A549 (cell line): Measurements from ENCODE around the gene KRT79. TPM values are rescaled to one million over a fixed set of nuclear protein-coding genes. Genes with fewer than 3 reads are reported as not detected.

Experiments
- ATAC-seq, 2 experiments: fragments of 200-7000 bp in 1 of 2; fragments of >200 bp in 1 of 2; cut with Nextera tagmentation in 1 of 2; cut with Tn5 transposase in 1 of 2; 3 replicates each; pipeline versions ENCODE4 v1.8.0 to v1.9.1; 2018 to 2020; ENCODE audit warnings: mild to moderate bottlenecking in 1 of 2, moderate library complexity in 1 of 2
- CTCF ChIA-PET: fragments of 300-600 bp; sonication (Branson Sonifier 250); formaldehyde crosslinking; extraction: SDS; loops from one replicate; lab custom pipeline; 2021; ENCODE audit warnings: antibody characterized with exemption, inconsistent platforms; lab: Yijun Ruan, JAX
- POLR2A ChIA-PET: fragments of 350-600 bp; formaldehyde crosslinking; extraction: SDS; loops from one replicate; lab custom pipeline; 2021; ENCODE audit warnings: antibody characterized with exemption, inconsistent platforms; lab: Yijun Ruan, JAX
- DNase-seq, 2 experiments: peaks; one replicate each; pipeline versions ENCODE4 v3.0.0 to v3.0.0-alpha.2; 2011 to 2016; ENCODE audit warnings: low read depth in 1 of 2, low spot score in 1 of 2
- FAIRE-seq: peaks from 2 replicates; lab custom pipeline; 2011; peaks lifted over from hg19 to GRCh38; lab: Jason Lieb, UNC
- H3K27ac ChIP-seq, 2 experiments: fragments of >200 bp; sonication (Bioruptor Twin); formaldehyde crosslinking; 3 replicates each; pipeline ENCODE4 v1.5.1; 2016 to 2017
- H3K4me1 ChIP-seq: fragments of >200 bp; sonication (Bioruptor Twin); formaldehyde crosslinking; 3 replicates; pipeline ENCODE4 v1.6.1; 2016
- H3K4me2 ChIP-seq: fragments of >200 bp; sonication (Bioruptor Twin); formaldehyde crosslinking; 3 replicates; pipeline ENCODE4 v1.6.1; 2016
- H3K4me3 ChIP-seq: fragments of >200 bp; sonication (Bioruptor Twin); formaldehyde crosslinking; 3 replicates; pipeline ENCODE4 v1.5.1; 2016
- H3K9me3 ChIP-seq: fragments of >200 bp; sonication (Bioruptor Twin); formaldehyde crosslinking; 3 replicates; pipeline ENCODE4 v1.6.1; 2016
- BHLHE40 ChIP-seq: IDR thresholded peaks from 2 replicates; pipeline ENCODE4 v1.6.1; 2012; ENCODE audit warnings: low read depth, low read length, inconsistent platforms
- CBX8 ChIP-seq: fragments of 200-600 bp; sonication (generic); IDR thresholded peaks from 2 replicates; pipeline ENCODE4 v1.6.1; 2016
- EHF ChIP-seq: fragments of 250-450 bp; sonication (Bioruptor Pico); IDR thresholded peaks from 2 replicates; pipeline ENCODE4 v1.5.0; 2020; ENCODE audit warnings: mild to moderate bottlenecking
- EHMT2 ChIP-seq: fragments of 200-600 bp; sonication (generic); IDR thresholded peaks from 2 replicates; pipeline ENCODE4 v1.6.1; 2016; ENCODE audit warnings: antibody characterized with exemption, low read depth, mild to moderate bottlenecking, moderate library complexity
- EP300 ChIP-seq, 2 experiments: fragments of >200 bp; sonication (Bioruptor Twin); formaldehyde crosslinking; IDR thresholded peaks; 2 replicates in 1 of 2; 3 replicates in 1 of 2; pipeline ENCODE4 v1.6.1; 2016 to 2017
- FOSB ChIP-seq: fragments of 250-450 bp; sonication (Bioruptor Pico); IDR thresholded peaks from 2 replicates; pipeline ENCODE4 v1.5.0; 2020; ENCODE audit warnings: mild to moderate bottlenecking, moderate library complexity
- FOSL2 ChIP-seq, 2 experiments: fragments of 450-650 bp in 1 of 2; fragments of >200 bp in 1 of 2; sonication (Bioruptor Twin) in 1 of 2; formaldehyde crosslinking; IDR thresholded peaks; 2 replicates each; pipeline versions ENCODE4 v1.5.0 to v1.6.1; 2016 to 2020; ENCODE audit warnings: mild to moderate bottlenecking in 1 of 2, moderate library complexity in 1 of 2
- FOXS1 ChIP-seq: fragments of 250-450 bp; sonication (Bioruptor Pico); IDR thresholded peaks from 2 replicates; pipeline ENCODE4 v1.5.0; 2020; ENCODE audit warnings: mild to moderate bottlenecking, moderate library complexity
- HEYL ChIP-seq: fragments of 250-450 bp; sonication (Bioruptor Pico); IDR thresholded peaks from 2 replicates; pipeline ENCODE4 v1.8.0; 2021; ENCODE audit warnings: mild to moderate bottlenecking, moderate library complexity
- HMGXB4 ChIP-seq: fragments of 250-450 bp; sonication (Bioruptor Pico); IDR thresholded peaks from 2 replicates; pipeline ENCODE4 v1.5.0; 2021; ENCODE audit warnings: mild to moderate bottlenecking, moderate library complexity, borderline replicate concordance
- HOXA7 ChIP-seq: fragments of 250-450 bp; sonication (Bioruptor Pico); IDR thresholded peaks from 2 replicates; pipeline ENCODE4 v1.5.0; 2020; ENCODE audit warnings: mild to moderate bottlenecking, moderate library complexity
- JUNB ChIP-seq: fragments of >200 bp; sonication (Bioruptor Twin); formaldehyde crosslinking; IDR thresholded peaks from 2 replicates; pipeline ENCODE4 v1.6.1; 2016
- MAZ ChIP-seq: fragments of 150-350 bp; IDR thresholded peaks from 2 replicates; pipeline ENCODE4 v1.6.1; 2014; ENCODE audit warnings: antibody characterized with exemption, low read depth, low read length, borderline replicate concordance
- NPAS2 ChIP-seq: fragments of 250-450 bp; sonication (Bioruptor Pico); IDR thresholded peaks from 2 replicates; pipeline ENCODE4 v1.8.0; 2022; ENCODE audit warnings: mild to moderate bottlenecking, moderate library complexity, borderline replicate concordance
- PBX3 ChIP-seq: IDR thresholded peaks from 2 replicates; pipeline ENCODE4 v1.6.1; 2012
- POLR2A ChIP-seq: IDR thresholded peaks from 2 replicates; pipeline ENCODE4 v1.6.1; 2012; ENCODE audit warnings: mild to moderate bottlenecking, low read length
- POLR2AphosphoS2 ChIP-seq: conservative IDR thresholded peaks from 2 replicates; pipeline ENCODE4 v1.6.1; 2012; ENCODE audit warnings: low read length, improper control_type of control experiment, inconsistent platforms
- RAD21 ChIP-seq, 2 experiments: fragments of >200 bp in 1 of 2; sonication (Bioruptor Twin) in 1 of 2; formaldehyde crosslinking in 1 of 2; IDR thresholded peaks in 1 of 2; conservative IDR thresholded peaks in 1 of 2; 2 replicates in 1 of 2; 3 replicates in 1 of 2; pipeline ENCODE4 v1.6.1; 2012 to 2018; ENCODE audit warnings: inconsistent platforms in 1 of 2
- RARB ChIP-seq: fragments of 250-450 bp; sonication (Bioruptor Pico); IDR thresholded peaks from 2 replicates; pipeline ENCODE4 v1.8.0; 2021; ENCODE audit warnings: mild to moderate bottlenecking, moderate library complexity
- RCOR1 ChIP-seq: fragments of 150-350 bp; IDR thresholded peaks from 2 replicates; pipeline ENCODE4 v1.6.1; 2014; ENCODE audit warnings: antibody characterized with exemption, low read length, low read depth
- RFX5 ChIP-seq: fragments of 450-650 bp; IDR thresholded peaks from 2 replicates; pipeline ENCODE4 v1.7.1; 2014; ENCODE audit warnings: antibody characterized with exemption, mild to moderate bottlenecking, moderate library complexity
- SMC3 ChIP-seq: fragments of >200 bp; sonication (Bioruptor Twin); formaldehyde crosslinking; IDR thresholded peaks from 3 replicates; pipeline ENCODE4 v1.6.1; 2018; ENCODE audit warnings: inconsistent platforms
- TFCP2L1 ChIP-seq: fragments of 250-450 bp; sonication (Bioruptor Pico); IDR thresholded peaks from 2 replicates; pipeline ENCODE4 v1.5.0; 2021; ENCODE audit warnings: mild to moderate bottlenecking
- TP53 ChIP-seq: fragments of 250-450 bp; sonication (Bioruptor Pico); IDR thresholded peaks from 2 replicates; pipeline ENCODE4 v1.5.0; 2021; ENCODE audit warnings: mild to moderate bottlenecking, moderate library complexity
- USF2 ChIP-seq: fragments of 450-650 bp; IDR thresholded peaks from 2 replicates; pipeline ENCODE4 v1.6.1; 2014; ENCODE audit warnings: antibody characterized with exemption
- ZFP36 ChIP-seq: fragments of 450-650 bp; IDR thresholded peaks from 2 replicates; pipeline ENCODE4 v1.6.1; 2014; ENCODE audit warnings: borderline replicate concordance; ENCODE audit not compliant: partially characterized antibody
- ZNF302 ChIP-seq: fragments of 250-450 bp; sonication (Bioruptor Pico); IDR thresholded peaks from 2 replicates; pipeline ENCODE4 v1.9.0; 2021; ENCODE audit warnings: inconsistent platforms, mild to moderate bottlenecking, moderate library complexity
- WGBS: methylation state at CpG from one replicate; pipeline ENCODE4 v1.1.6; 2017; ENCODE audit errors: missing lambda C conversion rate; 5-methylcytosine and 5-hydroxymethylcytosine counted together
- polyA plus RNA-seq, 4 experiments: library from polyadenylated mRNA; depleted of rRNA in 3 of 4; stranded (reverse); fragments of >200 nt; fragmentation: RNase III in 1 of 4; extraction: RNeasy Plus Mini Kit Qiagen cat#74134 plus additional on column Dnase treatment in 1 of 4; gene quantifications; 2 replicates in 3 of 4; 3 replicates in 1 of 4; pipeline ENCODE4 v1.2.3, GENCODE V29; 2011 to 2017
- TF ChIP-seq, protein P1 (sequence below): fragments of >200 bp; sonication (Bioruptor Twin); formaldehyde crosslinking; IDR thresholded peaks from 3 replicates; pipeline ENCODE4 v1.6.1; 2016
- TF ChIP-seq, protein P2 (sequence below): fragments of >200 bp; sonication (Bioruptor Twin); formaldehyde crosslinking; IDR thresholded peaks from 3 replicates; pipeline ENCODE4 v1.5.1; 2016

KRT79 gene
- polyA plus RNA-seq, 2 of the 4 experiments (the other 2 are of a cell fraction) = 0.05 TPM; not detected in 1

DNA sequence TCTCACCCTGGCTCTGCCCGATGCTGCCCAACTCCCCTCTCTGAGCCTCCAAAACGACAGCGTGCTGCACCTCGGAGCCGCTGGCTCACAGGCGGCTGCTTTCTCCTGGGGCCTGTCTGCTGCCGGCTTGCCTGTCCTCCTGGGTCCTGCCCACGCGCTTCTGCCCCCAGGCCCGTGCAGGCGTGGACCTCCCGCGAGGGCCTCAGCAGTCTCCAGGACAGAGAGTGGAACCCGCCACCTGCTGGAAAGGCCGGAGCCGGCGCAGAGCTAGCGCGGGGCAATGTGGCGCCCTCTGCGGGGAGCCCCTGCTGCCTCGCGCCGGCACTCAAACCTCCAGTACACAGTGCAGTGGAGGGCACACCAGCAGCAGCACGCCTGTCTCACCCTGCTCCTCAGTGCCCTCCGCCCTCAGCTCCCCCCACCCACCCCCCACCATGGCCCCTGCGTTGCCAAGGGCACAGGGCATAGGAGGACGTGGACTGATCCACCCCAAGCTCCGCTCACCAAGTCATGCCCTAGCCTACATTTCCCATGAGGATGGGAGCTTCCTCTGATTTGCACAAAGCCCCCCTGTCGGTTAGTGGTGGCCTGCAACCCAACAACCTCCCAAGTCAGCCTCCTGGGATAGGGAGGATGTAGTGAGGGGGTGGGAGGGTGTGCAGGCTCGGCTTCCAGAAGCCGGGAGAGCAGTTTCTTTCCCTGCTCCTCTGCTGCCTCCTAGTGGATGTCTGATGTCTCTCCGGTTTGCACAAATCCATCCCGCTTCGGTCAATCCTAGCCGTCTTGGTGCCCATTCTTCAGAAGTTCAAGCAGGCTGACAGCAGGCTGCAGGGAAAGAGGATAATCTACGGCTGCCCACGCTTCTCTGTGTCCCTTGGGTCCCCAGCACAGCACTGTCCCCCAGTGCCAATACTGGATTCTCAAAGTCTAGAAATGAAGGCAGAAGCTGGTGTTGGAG is 45.6 kb upstream of the KRT79 start (continued):
- TF ChIP-seq POLR2AphosphoS2 (no peak; the same call in 1 of the 2 replicates), FOXS1 (CRISPR knock-in tag) (no peak; the same call in 1 of the 2 replicates), USF2 (no peak), EHMT2 (no peak), EHF (CRISPR knock-in tag) (peak; percentile 94), HMGXB4 (CRISPR knock-in tag) (peak; percentile 93), MAZ (no peak), FOSL2 (IDR thresholded peaks at IDR 0.05) (no peak), FOSL2 (CRISPR knock-in tag; IDR thresholded peaks at IDR 0.05) (peak; percentile 41; the same call in 1 of the 2 replicates), SMC3 (peak; percentile 99), JUNB (no peak), ZNF302 (CRISPR knock-in tag) (peak; percentile 43; the same call in 1 of the 2 replicates), RAD21 (conservative IDR thresholded peaks at IDR 0.05 in 1 of 2, IDR thresholded peaks at IDR 0.05 in 1 of 2) (peak; percentile 90 to 99)
- TF ChIP-seq, protein P1, sequence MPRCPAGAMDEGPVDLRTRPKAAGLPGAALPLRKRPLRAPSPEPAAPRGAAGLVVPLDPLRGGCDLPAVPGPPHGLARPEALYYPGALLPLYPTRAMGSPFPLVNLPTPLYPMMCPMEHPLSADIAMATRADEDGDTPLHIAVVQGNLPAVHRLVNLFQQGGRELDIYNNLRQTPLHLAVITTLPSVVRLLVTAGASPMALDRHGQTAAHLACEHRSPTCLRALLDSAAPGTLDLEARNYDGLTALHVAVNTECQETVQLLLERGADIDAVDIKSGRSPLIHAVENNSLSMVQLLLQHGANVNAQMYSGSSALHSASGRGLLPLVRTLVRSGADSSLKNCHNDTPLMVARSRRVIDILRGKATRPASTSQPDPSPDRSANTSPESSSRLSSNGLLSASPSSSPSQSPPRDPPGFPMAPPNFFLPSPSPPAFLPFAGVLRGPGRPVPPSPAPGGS = 0 out of 3 replicates have a peak, but pooled peaks have one; percentile 22

DNA sequence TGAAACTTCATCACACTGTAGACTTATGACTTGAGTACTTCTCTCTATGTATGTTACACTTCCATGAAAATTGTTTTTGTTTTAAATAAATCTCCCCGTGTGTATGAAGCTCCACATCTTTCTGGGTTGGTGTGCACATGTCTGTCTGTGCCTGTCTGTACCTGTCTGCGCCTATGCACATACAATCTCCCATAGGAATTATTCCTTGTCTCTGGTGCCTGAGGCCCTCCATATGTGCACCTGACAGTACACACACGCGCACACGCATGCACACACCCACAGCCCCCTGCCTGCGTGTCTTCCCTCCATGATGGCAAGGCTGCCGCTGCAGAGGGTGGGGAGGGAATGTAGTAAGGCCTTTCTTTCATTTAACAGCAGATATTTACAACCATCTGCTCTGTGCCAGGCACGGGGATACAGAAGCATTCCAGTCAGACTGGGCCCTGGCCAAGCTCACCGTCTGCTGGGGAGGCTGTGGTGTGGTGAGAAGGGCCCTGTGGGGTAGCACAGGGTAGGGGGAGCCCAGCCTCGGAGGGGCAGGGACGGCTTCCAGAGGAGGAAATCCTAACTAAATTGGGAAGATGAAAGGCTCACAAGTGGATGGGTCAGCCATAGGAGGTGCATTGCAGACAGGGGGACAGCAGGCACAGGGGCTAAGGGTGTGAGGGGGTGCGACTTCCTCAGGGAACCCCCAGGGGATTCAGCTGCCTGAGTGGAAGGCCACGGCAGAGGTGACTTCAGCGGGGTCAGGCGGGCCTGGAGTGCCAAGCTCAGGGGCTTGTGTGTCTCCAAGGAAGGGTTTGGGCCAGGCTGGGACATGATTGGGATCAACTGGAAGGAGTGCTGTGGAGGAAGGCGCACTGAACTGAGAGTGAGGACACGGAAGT is 44.6 kb upstream of the KRT79 start:
- 76% methylated on average over 17 of the region's 17 CpGs for WGBS
- H3K4me1 ChIP-seq = peaks cover 61% of the 10 kb centered on the region
- FAIRE-seq (no peak), ATAC-seq (no peak), DNase-seq (no peak)
- ChIA-PET CTCF (interaction anchor here (0.7 to 25.7 kb wide), 93 partner anchors 10 to 875 kb away, joined by 3 to 1736 read pairs (median 7); partner anchors contain the start of genes ATG101, KRT3, KRT7 and KRT74), POLR2A (interaction anchor here (1.0 to 2.4 kb wide), 10 partner anchors 26 to 735 kb away, joined by 3 to 21 read pairs (median 6); partner anchors contain the start of gene KRT8)
- H3K4me2 ChIP-seq = peak overlapping the region; percentile 77
- no peaks in the 10 kb centered on the region for H3K9me3 ChIP-seq
- peak overlapping the region; percentile 94 to 97 for H3K27ac ChIP-seq
- no peak overlapping the region for H3K4me3 ChIP-seq
- TF ChIP-seq FOSB (CRISPR knock-in tag) (no peak), BHLHE40 (no peak), HEYL (CRISPR knock-in tag) (0 out of 2 replicates have a peak, but pooled peaks have one; percentile 12), NPAS2 (CRISPR knock-in tag) (no peak), EP300 (IDR thresholded peaks at IDR 0.05) (no peak), MAZ (no peak), ZFP36 (no peak), RARB (CRISPR knock-in tag) (0 out of 2 replicates have a peak, but pooled peaks have one; percentile 36), HOXA7 (CRISPR knock-in tag) (no peak), TP53 (CRISPR knock-in tag) (no peak), EHF (CRISPR knock-in tag) (0 out of 2 replicates have a peak, but pooled peaks have one; percentile 21), EHMT2 (no peak), CBX8 (no peak), TFCP2L1 (CRISPR knock-in tag) (no peak), POLR2A (no peak), RCOR1 (no peak), PBX3 (no peak), RFX5 (no peak)
- TF ChIP-seq, protein P2, sequence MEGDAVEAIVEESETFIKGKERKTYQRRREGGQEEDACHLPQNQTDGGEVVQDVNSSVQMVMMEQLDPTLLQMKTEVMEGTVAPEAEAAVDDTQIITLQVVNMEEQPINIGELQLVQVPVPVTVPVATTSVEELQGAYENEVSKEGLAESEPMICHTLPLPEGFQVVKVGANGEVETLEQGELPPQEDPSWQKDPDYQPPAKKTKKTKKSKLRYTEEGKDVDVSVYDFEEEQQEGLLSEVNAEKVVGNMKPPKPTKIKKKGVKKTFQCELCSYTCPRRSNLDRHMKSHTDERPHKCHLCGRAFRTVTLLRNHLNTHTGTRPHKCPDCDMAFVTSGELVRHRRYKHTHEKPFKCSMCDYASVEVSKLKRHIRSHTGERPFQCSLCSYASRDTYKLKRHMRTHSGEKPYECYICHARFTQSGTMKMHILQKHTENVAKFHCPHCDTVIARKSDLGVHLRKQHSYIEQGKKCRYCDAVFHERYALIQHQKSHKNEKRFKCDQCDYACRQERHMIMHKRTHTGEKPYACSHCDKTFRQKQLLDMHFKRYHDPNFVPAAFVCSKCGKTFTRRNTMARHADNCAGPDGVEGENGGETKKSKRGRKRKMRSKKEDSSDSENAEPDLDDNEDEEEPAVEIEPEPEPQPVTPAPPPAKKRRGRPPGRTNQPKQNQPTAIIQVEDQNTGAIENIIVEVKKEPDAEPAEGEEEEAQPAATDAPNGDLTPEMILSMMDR = no peak
